GM19193 (cell line): ENCODE results near the gene RASAL2.

ENCODE experiments used
- POLR2A ChIP-seq: IDR thresholded peaks from 4 replicates; pipeline ENCODE4 v1.6.1; 2011; ENCODE audit not compliant: insufficient read depth, insufficient read length; ENCODE audit errors: extremely low read depth

Gene RASAL2

DNA sequence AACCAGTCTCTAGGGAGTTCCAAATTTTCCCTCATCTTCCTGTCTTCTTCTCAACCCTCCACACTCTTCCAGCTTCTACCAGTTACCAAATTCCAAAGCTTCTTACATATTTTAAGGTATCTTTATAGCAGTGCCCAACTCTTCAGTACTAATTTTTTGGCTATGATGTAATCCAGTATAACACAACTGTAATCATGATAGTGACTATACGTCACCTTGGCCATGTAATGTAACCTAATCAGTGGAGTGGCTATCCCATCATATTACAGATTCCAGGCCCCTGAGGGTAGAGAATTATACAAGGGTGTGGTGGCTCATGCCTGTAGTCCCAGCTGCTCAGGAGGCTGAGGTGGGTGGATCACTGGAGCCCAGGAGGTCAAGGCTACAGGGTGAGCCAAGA lies 259.6 kb downstream of the RASAL2 start:
- no peak for TF ChIP-seq POLR2A

DNA sequence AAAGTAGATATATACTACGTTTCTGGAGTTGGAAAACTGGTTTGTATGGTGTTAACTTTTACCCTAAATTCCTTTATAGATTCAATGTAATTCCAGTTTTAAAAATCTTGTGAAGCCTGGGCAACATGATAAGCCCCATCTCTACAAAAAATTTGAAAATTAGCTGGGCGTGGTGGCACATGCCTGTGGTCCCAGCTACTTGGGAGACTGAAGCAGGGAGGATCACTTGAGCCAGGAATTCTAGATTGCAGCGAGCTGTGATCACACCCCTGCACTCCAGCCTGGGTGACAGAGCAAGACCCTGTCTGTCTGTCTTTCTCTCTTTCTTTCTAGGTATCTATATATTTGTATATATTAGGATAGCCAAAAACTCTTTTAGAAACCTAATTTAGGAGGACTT lies 260.9 kb downstream of the RASAL2 start:
- no peak for TF ChIP-seq POLR2A

GRCh38 chr1:178356299-178356698 lies 262.4 kb downstream of the RASAL2 start:
- TF ChIP-seq POLR2A: no peak

- no peak for TF ChIP-seq POLR2A
These were observed 264.6 kb downstream of the RASAL2 start for GRCh38 chr1:178358456-178358855.

DNA sequence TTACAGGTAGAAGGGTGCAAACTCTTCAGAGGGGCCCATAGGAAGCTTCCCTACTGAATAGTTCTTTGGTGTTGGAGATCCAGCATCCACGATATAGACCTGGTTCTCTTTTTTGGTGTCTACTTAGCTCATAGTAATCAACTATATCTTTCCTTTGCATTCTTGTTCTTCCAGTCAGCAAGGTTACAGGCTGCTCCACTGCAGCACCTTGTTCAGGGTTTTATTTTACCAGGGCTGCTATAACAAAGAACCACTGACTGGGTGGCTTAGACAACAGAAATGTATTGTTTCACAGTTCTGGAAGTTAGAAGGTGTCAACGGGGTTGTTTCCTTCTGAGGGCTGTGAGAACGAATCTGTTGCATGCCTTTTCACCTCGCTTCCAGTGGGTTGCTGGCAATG lies 266.5 kb downstream of the RASAL2 start:
- TF ChIP-seq POLR2A: no peak

DNA sequence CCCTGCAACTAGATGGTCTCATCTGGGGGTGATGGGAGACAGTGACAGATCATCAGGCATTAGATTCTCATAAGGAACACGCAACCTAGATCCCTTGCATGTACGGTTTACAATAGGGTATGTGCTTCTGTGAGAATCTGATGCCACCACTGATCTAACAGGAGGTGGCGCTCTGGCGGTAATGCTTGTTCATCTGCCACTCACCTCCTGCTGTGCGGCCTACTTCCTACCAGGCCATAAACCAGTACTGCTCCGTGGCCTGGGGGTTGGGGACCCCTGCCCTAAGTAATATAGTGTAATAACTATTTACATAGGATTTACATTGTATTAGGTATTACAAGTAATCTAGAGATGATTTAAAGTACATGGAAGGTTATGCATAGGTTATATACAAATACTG lies 267.9 kb downstream of the RASAL2 start:
- TF ChIP-seq POLR2A: no peak

DNA sequence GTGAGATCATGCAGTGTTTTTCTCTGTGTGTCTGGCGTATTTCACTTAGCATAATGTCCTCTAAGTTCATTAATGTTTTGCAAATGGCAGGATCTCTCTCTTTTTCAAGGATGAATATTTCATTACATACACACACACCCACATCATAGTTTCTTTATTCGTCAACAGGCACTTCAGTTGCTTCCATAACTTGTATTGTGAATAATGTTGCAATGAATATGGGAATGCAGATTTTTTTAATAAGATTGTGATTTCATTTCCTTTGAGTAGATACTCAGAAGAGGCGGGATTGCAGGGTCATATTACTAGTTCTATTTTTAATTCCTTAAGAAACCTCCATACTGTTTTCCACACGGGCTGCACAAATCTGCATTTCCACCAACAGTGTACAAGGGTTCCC lies 268.8 kb downstream of the RASAL2 start:
- TF ChIP-seq POLR2A: no peak

GRCh38 chr1:178364782-178365181 lies 270.9 kb downstream of the RASAL2 start:
- no peak for TF ChIP-seq POLR2A

GRCh38 chr1:178367151-178367550 lies 273.2 kb downstream of the RASAL2 start:
- no peak for TF ChIP-seq POLR2A

DNA sequence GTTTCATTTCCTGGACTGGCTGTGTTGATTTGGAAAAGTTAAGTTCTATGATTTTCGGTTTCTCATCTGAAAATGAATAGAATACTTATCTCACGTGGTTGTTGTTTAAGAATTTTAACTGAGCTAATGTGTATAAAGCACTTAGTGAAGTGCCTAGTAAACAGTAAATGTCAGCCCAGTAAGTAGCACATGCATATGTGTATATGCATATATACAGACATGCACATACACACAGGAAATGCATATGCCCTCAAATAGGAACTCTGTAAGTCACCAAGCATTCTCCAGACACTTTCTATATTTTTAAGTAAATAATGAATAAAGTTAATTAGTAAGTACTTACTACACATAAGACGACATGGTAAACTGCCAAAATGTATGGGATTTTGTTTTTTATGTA lies 274.3 kb downstream of the RASAL2 start:
- no peak for TF ChIP-seq POLR2A

DNA sequence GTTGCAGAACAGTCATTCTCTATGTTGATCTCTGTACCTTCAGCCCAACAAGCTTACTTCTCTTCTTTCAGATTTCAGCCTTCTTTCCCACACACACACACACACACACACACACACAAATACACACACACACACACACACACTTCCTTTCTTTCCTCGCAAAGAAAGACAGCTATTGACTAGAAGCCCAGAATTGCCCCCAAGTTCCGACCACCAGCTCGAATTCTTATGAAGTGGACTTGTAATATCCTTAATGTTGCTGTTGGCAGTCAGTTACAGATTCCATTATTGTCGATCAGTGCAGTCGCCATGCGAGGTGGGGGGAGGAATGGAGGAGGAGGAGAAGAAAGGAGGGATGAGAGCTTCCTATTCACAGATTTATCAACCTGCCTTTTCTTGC lies 277.3 kb downstream of the RASAL2 start:
- TF ChIP-seq POLR2A: no peak

DNA sequence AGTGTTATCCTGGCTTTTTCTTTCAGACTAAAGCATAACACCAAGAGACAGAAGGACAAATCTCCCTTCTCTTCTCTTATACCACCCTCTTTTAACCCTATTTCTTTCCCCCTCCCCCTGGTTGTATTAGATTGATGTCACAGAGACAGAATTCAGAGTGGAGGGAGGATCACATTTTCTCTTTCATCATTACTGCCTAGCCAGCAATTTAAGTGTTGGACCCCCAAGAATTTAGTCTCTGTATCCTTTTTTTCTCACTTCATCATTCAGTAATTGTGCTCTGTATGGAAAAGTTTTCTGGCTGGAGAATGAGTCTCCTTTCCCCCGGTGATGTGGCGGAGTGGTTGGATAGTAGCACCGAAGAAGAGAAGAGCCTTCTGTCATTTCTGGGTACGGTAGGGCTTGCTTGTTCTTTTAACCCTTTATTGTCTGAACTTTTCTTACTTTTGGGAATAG lies 278.1 kb downstream of the RASAL2 start:
- TF ChIP-seq POLR2A: no peak

- no peak for TF ChIP-seq POLR2A
These were observed 280.1 kb downstream of the RASAL2 start for GRCh38 chr1:178374016-178374415.

GRCh38 chr1:178376008-178376407 lies 282.1 kb downstream of the RASAL2 start:
- no peak for TF ChIP-seq POLR2A

DNA sequence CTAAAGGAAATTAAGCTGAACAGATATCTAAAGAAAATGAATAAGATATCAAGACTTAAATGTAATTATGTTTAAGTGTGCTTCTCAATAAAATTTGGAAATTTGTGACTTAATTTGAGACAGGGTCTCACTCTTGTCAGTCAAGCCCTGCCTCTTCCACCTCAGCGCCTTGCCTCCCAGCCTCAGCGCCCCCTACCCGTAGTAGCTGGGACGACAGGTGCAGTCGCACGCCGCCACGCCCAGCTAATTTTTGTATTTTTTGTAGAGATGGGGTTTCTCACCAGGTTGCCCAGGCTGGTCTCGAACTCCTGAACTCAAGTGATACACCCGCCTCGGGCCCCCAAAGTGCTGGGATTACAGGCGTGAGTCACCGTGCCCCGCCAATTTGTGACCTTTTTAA lies 285.9 kb downstream of the RASAL2 start:
- TF ChIP-seq POLR2A: no peak

GRCh38 chr1:178382372-178382771 lies 288.5 kb downstream of the RASAL2 start:
- TF ChIP-seq POLR2A: no peak

DNA sequence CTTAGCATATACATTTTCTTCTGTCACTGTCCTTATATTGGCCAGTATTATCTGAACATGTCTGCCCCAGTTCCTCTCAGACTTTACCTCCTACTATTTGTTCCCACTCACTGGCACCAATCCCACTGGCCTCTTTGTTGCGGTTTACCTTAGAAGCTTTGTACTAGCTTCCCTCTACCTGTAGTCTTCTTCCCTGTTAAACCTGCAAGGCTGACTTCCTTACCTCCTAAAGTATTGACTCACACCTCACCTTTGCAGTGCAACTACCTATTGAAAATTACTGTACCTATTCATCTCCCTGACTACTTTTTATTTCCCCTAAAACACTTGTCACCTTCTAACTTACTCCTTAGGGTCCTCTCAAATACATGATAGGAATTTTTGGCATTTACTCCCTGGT lies 291.8 kb downstream of the RASAL2 start:
- TF ChIP-seq POLR2A: no peak

DNA sequence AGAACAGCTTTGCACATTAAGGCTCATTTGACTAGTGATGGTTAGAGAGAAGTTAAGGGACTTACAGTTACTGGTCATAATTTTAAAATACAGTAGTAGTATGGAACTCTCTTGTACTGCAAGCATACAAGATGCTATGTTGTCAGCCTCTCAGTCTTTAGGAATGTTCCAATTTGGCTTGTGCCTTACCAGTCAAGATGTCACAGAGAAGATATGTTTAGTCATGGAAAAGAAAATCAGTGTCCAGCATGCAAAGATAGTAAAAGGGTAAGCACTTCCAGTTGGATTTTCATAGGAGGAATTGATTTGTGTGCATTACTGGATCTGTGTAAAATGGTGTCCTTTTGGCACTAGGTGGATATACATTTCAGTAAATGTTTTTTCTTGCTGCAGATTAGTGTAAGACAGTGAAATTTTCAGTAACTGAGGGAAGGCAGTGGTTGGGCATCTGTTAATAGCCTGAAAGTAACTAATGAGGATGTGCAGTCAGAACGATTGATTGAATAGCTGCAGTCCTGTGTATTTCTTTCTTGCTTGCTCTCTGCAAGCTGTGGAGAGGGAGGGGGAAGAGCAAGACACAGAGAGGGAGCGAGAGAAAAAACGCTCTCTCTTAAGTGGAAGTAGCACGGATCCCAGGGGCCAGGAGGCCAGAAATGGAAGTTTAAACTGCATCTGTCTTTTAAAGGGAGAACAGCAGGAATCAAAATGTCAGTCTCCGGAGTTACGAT lies 294.7 kb downstream of the RASAL2 start:
- no peak for TF ChIP-seq POLR2A

- TF ChIP-seq POLR2A: no peak
These were observed 295.5 kb downstream of the RASAL2 start for GRCh38 chr1:178389441-178389840.
